Prostate gland (tissue), 2 donors: ENCODE results near the gene MLYCD.

Source experiments
- POLR2A ChIP-seq: fragments of 450-650 bp; IDR thresholded peaks from one replicate; pipeline ENCODE4 v1.6.1; 2016; ENCODE audit warnings: antibody characterized with exemption, mild to moderate bottlenecking
- POLR2AphosphoS5 ChIP-seq: sonication (generic); formaldehyde crosslinking; IDR thresholded peaks from one replicate; pipeline ENCODE4 v1.6.1; 2017; ENCODE audit warnings: antibody characterized with exemption
- TF ChIP-seq, protein P1 (sequence below), 4 experiments: fragments of 200-600 bp in 2 of 4; fragments of 450-650 bp in 2 of 4; sonication (generic) in 2 of 4; IDR thresholded peaks; 1 replicate in 3 of 4; 2 replicates in 1 of 4; pipeline ENCODE4 v1.5.1; 2016 to 2019; ENCODE audit warnings: antibody characterized with exemption in 4 of 4, mild to moderate bottlenecking in 2 of 4, moderate library complexity in 2 of 4

DNA sequence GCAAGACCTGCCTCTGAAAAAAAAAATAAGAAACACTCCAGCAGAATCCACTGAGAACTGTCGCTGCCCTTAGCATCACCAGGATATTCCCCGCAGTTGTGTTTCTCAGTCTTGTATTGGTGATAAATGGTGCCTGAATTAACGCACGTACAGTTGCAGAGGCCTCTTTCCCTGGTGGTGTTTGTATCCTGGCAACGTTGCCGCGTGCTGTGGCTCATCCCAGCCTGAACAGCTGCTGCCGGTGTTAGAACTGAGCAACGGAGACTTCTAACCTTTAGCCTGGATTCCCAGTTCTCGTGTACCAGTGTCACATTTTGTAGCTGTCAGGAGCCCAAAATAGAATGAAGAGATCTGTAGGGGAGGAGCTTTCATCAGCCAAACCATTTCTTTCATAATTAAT, 4.8 kb downstream of the MLYCD start:
- TF ChIP-seq, protein P1, sequence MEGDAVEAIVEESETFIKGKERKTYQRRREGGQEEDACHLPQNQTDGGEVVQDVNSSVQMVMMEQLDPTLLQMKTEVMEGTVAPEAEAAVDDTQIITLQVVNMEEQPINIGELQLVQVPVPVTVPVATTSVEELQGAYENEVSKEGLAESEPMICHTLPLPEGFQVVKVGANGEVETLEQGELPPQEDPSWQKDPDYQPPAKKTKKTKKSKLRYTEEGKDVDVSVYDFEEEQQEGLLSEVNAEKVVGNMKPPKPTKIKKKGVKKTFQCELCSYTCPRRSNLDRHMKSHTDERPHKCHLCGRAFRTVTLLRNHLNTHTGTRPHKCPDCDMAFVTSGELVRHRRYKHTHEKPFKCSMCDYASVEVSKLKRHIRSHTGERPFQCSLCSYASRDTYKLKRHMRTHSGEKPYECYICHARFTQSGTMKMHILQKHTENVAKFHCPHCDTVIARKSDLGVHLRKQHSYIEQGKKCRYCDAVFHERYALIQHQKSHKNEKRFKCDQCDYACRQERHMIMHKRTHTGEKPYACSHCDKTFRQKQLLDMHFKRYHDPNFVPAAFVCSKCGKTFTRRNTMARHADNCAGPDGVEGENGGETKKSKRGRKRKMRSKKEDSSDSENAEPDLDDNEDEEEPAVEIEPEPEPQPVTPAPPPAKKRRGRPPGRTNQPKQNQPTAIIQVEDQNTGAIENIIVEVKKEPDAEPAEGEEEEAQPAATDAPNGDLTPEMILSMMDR (IDR thresholded peaks at IDR 0.05), result no peak
- TF ChIP-seq POLR2A, result no peak
- peak; percentile 22 for TF ChIP-seq POLR2AphosphoS5
